CD4-positive, alpha-beta T cell treated with Interleukin-1 beta for 1 hour (primary cell): Measurements from ENCODE around the gene CLSTN2.

Experiments used
- DNase-seq, 2 donors: peaks; one replicate each; pipeline ENCODE4 v3.0.0-alpha.2; 2020 to 2022

The CLSTN2 gene

GRCh38 chr3:140296796-140297352, 361.9 kb downstream of the CLSTN2 start:
- no peak for DNase-seq

- DNase-seq = no peak
Observed at GRCh38 chr3:140298043-140298442, 363.1 kb downstream of the CLSTN2 start.

DNA sequence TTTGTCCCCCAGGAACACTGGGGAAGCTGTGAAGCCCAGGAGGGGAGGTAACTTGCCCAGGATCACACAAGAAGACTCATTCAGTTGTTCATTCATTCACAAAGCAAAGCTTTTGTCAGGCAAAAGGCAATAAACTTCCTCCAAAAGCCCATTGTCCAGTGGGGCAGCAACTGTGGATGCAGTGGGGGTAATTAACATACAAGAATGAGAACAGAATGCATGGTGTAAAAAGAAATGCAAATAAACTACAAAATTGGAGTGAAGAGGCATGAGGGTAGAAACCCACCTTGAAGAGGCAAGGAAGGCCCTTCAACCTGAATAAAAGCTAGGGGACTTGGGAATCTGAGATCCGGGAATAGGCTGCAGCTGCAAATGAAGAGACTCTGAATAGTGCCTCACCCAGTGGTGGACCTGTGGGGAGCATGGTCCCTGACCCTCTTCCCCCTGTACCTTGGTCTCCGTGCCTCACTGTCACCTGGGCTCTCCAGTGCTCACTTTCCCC, 363.6 kb downstream of the CLSTN2 start:
- DNase-seq = no peak

DNA sequence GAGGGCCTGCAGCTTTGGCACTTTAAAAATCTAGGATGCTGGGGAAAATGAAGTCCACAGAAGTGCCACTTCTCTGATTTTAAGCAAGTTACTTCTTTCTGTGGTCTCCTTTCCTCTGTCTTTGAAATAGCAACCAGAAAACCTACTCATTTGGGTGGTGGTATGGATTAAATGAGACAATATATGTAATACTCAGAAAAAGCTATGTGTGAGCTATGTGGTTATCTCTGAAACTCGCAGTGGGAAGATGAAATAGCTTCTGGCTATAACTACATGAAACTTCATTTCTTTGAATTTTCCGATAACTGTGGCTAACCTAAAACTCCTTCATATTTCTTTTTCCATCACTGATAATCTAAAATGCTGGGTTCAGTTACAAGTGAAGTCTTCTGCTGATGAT, 368.9 kb downstream of the CLSTN2 start:
- DNase-seq = no peak

- no peak for DNase-seq
Observed at GRCh38 chr3:140308535-140308934, 373.6 kb downstream of the CLSTN2 start.

- no peak for DNase-seq
Observed at GRCh38 chr3:140311428-140311827, 376.4 kb downstream of the CLSTN2 start.

DNA sequence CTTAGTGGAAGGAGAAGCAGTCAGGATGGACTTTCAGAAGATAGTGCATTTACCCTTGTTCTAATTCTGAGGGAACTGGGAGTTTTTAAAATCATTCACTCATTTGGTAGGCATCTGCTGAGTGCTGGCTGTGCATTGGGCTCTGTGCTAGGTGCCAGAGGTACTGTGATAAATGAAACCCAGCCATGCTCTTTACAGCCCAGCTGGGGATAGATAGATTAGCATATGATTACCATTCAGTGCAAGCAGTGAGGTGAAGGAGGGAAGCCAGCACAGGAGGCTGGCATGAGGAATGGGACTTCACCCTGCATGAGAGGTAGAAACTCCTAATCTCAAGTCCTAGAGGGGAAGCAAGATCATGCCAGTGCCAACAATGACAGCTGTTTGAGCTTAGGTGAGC, 381.0 kb downstream of the CLSTN2 start:
- DNase-seq = no peak

DNA sequence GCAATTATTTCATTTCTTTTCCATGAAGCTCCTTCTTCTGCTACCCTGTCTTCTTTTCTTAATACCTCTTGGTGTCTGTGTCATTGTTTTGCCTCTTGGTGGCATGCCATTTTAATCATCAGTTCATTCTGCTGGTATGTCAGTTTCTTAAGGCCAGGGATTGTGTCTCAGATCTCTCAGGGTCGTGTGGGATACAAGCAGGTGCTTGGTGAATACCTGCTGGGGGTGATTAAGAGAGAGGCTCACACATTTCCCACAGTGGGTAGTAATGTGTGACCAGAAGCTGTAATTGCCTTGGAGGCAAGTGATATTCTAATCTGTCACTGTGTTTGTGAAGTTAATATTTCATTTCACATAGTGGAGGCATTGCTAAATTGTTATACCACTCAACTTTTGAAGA, 381.5 kb downstream of the CLSTN2 start:
- no peak for DNase-seq

- no peak for DNase-seq
Observed at GRCh38 chr3:140316868-140317400, 381.9 kb downstream of the CLSTN2 start.

GRCh38 chr3:140319739-140320138, 384.8 kb downstream of the CLSTN2 start:
- no peak for DNase-seq

- DNase-seq = no peak
Observed at GRCh38 chr3:140323561-140323960, 388.6 kb downstream of the CLSTN2 start.

GRCh38 chr3:140332131-140332530, 397.1 kb downstream of the CLSTN2 start:
- no peak for DNase-seq

DNA sequence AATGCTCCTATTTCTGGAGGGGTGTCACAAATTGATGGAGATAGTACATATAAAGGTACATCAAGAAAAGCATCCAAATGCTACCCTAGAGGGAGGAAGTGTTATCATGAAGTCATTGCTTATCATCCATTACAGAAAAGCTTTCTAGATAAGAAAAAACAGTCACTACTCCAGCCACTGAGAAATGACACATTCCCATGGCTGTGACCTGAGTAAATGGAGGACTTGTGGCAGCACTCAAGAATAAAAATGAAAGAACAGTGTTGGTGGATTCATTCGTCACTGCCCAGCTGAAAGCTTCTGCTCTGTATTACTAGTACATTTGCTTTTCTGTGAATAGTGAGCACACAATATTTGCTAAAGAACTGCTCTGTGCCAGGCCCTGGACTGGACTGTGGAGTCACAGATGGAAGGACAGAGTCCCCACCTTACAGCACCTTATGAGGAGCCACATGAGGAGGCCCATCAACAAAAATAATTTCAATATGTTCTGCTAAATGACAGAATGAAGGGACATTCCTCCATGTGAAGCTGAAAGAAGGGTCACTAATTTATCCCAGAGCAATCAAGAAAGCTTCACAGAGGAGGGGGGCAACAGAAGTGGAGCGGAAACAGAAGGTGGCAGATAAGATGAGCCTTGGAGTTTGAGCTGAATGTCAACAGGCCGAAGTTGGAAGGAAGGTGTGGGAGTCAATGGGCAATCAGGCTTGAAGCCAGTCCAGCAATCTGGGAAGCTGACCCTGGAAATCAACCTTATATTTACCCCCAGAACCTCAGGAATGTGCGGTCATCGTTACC, 399.3 kb downstream of the CLSTN2 start:
- DNase-seq = no peak

- no peak for DNase-seq
Observed at GRCh38 chr3:140336465-140336864, 401.5 kb downstream of the CLSTN2 start.

DNA sequence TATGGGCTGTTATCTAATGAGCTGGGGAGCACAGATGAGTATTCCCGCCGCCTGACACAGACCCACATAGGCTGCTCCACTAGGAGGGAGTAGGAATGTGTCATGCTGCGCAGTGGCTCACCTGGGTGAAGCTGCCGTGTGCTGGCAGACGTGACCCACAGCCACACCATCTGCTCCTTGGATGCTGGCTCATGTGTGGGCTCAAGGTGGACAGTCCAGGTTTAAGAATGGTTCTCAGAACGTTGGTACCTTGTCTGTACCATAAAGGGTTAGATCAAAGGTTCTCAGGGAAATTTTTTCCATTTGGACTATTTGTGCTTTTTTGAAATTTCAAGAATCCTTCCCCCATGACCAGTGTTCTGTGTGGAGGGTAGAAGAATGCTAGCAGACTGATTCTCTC, 403.9 kb downstream of the CLSTN2 start:
- DNase-seq = no peak

- DNase-seq = no peak
Observed at GRCh38 chr3:140341203-140341602, 406.2 kb downstream of the CLSTN2 start.

GRCh38 chr3:140341817-140342403, 406.9 kb downstream of the CLSTN2 start:
- no peak for DNase-seq

GRCh38 chr3:140342668-140343067, 407.7 kb downstream of the CLSTN2 start:
- no peak for DNase-seq

GRCh38 chr3:140343211-140344081, 408.5 kb downstream of the CLSTN2 start:
- DNase-seq = no peak

- DNase-seq = no peak
Observed at GRCh38 chr3:140344082-140344454, 409.1 kb downstream of the CLSTN2 start.

DNA sequence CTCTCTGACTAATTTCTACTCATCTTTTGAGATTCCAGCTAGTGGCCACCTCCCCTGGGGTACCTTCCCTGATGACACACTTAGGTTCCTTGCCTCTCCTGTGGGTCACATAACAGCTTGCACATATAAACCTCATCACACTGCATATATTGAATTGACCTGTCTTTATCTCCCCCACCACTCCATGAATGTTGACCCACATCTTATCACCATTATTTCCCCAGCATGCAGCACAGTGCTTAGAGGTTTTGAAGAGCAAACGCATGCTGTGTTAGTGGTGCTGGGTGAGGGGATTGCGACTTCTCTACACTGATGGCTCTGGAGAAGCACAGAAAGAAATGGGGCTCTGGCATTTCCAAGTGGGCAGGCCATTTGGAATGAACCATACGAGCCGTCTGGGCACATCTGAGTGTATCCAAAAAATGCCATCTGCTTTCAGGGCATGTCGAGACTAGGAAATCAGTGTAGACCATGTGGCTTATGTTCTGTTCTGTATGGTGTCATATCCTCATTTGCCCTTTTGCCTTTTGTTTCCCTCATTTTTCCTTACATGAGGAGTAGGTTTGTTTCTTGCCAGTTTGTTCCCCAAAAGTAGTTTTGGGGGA, 409.7 kb downstream of the CLSTN2 start:
- no peak for DNase-seq

DNA sequence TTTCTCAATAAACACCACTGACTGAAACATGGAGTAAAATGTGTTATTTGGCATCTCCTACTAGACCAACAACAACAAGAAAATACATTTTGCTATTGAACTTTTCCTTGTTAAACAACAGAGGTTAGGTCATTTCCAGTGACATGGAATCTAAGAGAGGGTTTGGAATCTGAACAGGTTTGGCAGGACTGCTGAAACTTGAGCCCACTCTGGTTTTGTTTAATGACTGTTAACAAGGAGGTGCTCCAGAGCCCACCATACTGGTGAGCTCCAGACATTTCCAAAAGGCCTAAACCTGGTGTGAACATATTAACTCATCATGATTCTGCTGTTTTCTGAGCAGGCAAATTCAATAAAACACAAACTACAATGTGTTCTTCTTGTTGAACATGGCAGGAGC, 412.2 kb downstream of the CLSTN2 start:
- DNase-seq = no peak

- no peak for DNase-seq
Observed at GRCh38 chr3:140349938-140350337, 415.0 kb downstream of the CLSTN2 start.
